ENCODE results near the gene DRG2. TPM values are rescaled to one million over a fixed set of nuclear protein-coding genes. Genes with fewer than 3 reads are reported as not detected.

DRG2 gene
- polyA plus RNA-seq, 3 donors = 26.9 to 36.1 (median 32.0) TPM

DNA sequence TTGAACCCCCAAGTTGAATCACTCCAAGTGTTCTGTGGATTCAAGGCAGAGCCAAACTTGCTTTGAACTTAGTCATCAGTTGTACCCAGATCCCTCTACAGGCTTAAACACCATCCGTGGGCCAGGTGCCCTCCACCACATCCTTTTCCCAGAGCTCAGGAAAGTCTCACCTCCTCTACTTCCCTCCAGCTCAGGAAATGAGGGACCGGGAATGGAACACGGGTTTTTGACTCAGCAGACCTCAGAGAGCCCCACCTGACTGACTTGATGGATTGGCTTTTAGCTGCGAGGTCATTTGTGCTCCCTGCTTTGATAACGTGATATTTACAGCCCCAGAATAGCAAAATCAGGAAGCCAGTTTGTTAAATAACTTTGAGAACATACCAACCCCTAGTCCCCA is 28.5 kb upstream of the DRG2 start:
- TF ChIP-seq, protein P1, sequence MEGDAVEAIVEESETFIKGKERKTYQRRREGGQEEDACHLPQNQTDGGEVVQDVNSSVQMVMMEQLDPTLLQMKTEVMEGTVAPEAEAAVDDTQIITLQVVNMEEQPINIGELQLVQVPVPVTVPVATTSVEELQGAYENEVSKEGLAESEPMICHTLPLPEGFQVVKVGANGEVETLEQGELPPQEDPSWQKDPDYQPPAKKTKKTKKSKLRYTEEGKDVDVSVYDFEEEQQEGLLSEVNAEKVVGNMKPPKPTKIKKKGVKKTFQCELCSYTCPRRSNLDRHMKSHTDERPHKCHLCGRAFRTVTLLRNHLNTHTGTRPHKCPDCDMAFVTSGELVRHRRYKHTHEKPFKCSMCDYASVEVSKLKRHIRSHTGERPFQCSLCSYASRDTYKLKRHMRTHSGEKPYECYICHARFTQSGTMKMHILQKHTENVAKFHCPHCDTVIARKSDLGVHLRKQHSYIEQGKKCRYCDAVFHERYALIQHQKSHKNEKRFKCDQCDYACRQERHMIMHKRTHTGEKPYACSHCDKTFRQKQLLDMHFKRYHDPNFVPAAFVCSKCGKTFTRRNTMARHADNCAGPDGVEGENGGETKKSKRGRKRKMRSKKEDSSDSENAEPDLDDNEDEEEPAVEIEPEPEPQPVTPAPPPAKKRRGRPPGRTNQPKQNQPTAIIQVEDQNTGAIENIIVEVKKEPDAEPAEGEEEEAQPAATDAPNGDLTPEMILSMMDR (IDR thresholded peaks at IDR 0.05) = no peak
- intact Hi-C loops (cut with micrococcal nuclease) = no loop called here
- 50% methylated on average over 3 of the region's 5 CpGs for WGBS (ENCODE audit: insufficient coverage)
- no peaks in the 10 kb centered on the region for H3K9me3 ChIP-seq (replicated peaks in 1 of 2; ENCODE audit: control insufficient read depth in 1 of 2, insufficient read depth in 1 of 2, low read length in 2 of 2)
- no peak overlapping the region for H3K4me2 ChIP-seq (replicated peaks; ENCODE audit: extremely low read depth, low read length, poor library complexity, severe bottlenecking)
- no peak for DNase-seq
- H4K20me1 ChIP-seq (ENCODE audit: insufficient read depth, low read length) = no peaks in the 10 kb centered on the region
- Mint-ChIP-seq H3K27ac (peak overlapping the region in 1 of 7 donors; percentile 46), H3K36me3 (peaks cover 70 to 93% of the 10 kb centered on the region in 2 donors), H3K4me3 (no peak overlapping the region), H3K27me3 (ENCODE audit: low read depth in 3 of 3) (no peaks in the 10 kb centered on the region), H3K4me1 (peaks cover 5% of the 10 kb centered on the region), H3K9me3 (peaks cover 0 to 2% (median 0%) of the 10 kb centered on the region in 7 donors)
- no peaks in the 10 kb centered on the region for H3K79me2 ChIP-seq (ENCODE audit: insufficient read depth, low read length)
- H3K36me3 ChIP-seq (replicated peaks in 1 of 2; ENCODE audit: control insufficient read depth in 1 of 2, insufficient read depth in 2 of 2, low read length in 2 of 2) = peaks cover 47 to 81% of the 10 kb centered on the region in 2 donors
- no peak overlapping the region for H3K27ac ChIP-seq (ENCODE audit: low read depth in 1 of 2, low read length in 2 of 2)
- H3K4me1 ChIP-seq (ENCODE audit: control insufficient read depth in 1 of 2, insufficient read depth in 2 of 2, low read length in 2 of 2) = no peaks in the 10 kb centered on the region
- H2AFZ ChIP-seq (ENCODE audit: insufficient read depth, low read depth, low read length, poor library complexity, severe bottlenecking) = no peak overlapping the region
- no peaks in the 10 kb centered on the region for H3K27me3 ChIP-seq (ENCODE audit: control insufficient read depth in 2 of 2, insufficient read depth in 2 of 2, low read length in 2 of 2)
- no peak overlapping the region for H3K4me3 ChIP-seq (replicated peaks in 1 of 3; ENCODE audit: low read depth in 2 of 3, low read length in 3 of 3)
- no peak overlapping the region for H3K9ac ChIP-seq (ENCODE audit: insufficient read depth, low read length, poor library complexity, severe bottlenecking)

DNA sequence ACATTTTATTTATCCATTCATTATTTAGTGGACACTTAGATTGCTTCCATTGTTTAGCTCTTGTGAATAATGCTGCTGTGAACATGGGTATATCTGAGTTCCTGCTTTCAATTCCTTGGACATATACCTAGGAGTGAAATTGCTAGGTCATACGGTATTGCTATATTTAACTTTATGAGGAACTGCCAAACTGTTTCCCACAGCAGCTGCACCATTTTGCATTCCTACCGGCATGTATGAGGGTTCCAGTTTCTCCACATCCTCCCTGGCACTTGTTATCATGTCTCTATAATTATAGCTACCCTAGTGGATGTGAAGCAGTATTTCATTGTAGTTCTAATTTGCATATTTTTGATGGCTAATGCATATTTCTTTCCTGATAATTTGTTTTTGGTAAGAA is 23.7 kb upstream of the DRG2 start:
- H3K4me2 ChIP-seq (replicated peaks; ENCODE audit: extremely low read depth, low read length, poor library complexity, severe bottlenecking) = no peak overlapping the region
- H3K27me3 Mint-ChIP-seq (ENCODE audit: low read depth in 3 of 3) = no peaks in the 10 kb centered on the region
- no CpG with 5 or more reads among the region's 2 CpGs for WGBS (ENCODE audit: insufficient coverage)
- no peaks in the 10 kb centered on the region for H3K9me3 ChIP-seq (replicated peaks in 1 of 2; ENCODE audit: control insufficient read depth in 1 of 2, insufficient read depth in 1 of 2, low read length in 2 of 2)
- H2AFZ ChIP-seq (ENCODE audit: insufficient read depth, low read depth, low read length, poor library complexity, severe bottlenecking) = no peak overlapping the region
- H3K27me3 ChIP-seq (ENCODE audit: control insufficient read depth in 2 of 2, insufficient read depth in 2 of 2, low read length in 2 of 2) = no peaks in the 10 kb centered on the region
- H3K9me3 Mint-ChIP-seq = peaks cover 0 to 2% (median 0%) of the 10 kb centered on the region in 7 donors
- intact Hi-C loops (cut with micrococcal nuclease) = no loop called here
- H3K9ac ChIP-seq (ENCODE audit: insufficient read depth, low read length, poor library complexity, severe bottlenecking) = no peak overlapping the region
- H3K4me1 Mint-ChIP-seq = no peaks in the 10 kb centered on the region
- H3K36me3 ChIP-seq (replicated peaks in 1 of 2; ENCODE audit: control insufficient read depth in 1 of 2, insufficient read depth in 2 of 2, low read length in 2 of 2) = peaks cover 41 to 66% of the 10 kb centered on the region in 2 donors
- no peak overlapping the region for H3K27ac ChIP-seq (ENCODE audit: low read depth in 1 of 2, low read length in 2 of 2)
- TF ChIP-seq, protein P1 (IDR thresholded peaks at IDR 0.05) = no peak
- H3K4me1 ChIP-seq (ENCODE audit: control insufficient read depth in 1 of 2, insufficient read depth in 2 of 2, low read length in 2 of 2) = no peaks in the 10 kb centered on the region
- H3K4me3 ChIP-seq (replicated peaks in 1 of 3; ENCODE audit: low read depth in 2 of 3, low read length in 3 of 3) = no peak overlapping the region
- no peak for DNase-seq
- H3K27ac Mint-ChIP-seq = no peak overlapping the region
- no peaks in the 10 kb centered on the region for H4K20me1 ChIP-seq (ENCODE audit: insufficient read depth, low read length)
- no peak overlapping the region for H3K4me3 Mint-ChIP-seq
- peaks cover 59 to 74% of the 10 kb centered on the region in 2 donors for H3K36me3 Mint-ChIP-seq
- no peaks in the 10 kb centered on the region for H3K79me2 ChIP-seq (ENCODE audit: insufficient read depth, low read length)

Measured in CD14-positive monocyte (primary cell).